GM19463 (cell line): Measurements from ENCODE around the gene SCARF2.
"Not testable (repeated sequence)": the region's sequence is repeated elsewhere in the genome, so short reads cannot be mapped to it uniquely, and the experiment has no call there.

ENCODE experiments used
- ATAC-seq: cut with Tn5 transposase; IDR thresholded peaks from one replicate; pipeline ENCODE4 v1.9.1; 2021; ENCODE audit warnings: mild to moderate bottlenecking, moderate library complexity; ENCODE audit not compliant: unreplicated experiment

The SCARF2 gene

GRCh38 chr22:20395907-20396287 is 41.7 kb downstream of the SCARF2 start:
- ATAC-seq, result no peak

DNA sequence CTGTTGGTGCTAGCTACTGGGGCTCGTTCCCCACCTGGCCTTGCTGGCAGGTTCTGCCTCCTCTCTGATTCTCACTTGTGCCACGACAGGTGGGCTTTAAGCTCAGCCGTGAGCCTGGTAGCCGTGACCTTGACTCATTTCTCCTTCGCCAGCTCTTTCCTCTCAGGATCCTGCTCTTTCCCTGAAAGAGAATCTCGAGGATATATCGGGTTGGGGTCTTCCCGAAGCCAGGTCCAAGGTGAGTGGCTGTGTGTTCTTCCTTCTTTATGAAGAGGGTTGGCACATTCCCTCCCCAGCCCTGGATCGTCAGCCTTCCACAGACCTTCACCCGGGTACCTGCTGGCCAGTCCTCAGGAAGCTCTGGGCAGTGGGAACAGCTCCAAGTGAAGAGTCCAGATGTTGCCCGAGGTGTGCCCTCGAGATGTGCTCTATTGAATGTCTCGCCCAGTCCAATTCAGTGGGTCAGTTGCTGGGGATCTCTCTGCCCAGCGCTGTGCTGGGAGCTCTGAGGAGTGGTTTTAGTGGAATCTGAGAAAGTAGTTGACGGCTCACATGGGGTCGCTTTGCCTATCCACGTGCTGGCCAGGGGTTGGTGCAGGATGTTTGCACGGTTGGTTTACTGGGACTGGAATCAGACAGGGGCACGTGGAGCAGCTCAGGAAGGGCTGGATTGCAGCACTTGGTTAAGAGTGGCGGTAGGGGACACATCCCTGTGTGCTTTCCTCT is 42.3 kb downstream of the SCARF2 start:
- no peak for ATAC-seq

DNA sequence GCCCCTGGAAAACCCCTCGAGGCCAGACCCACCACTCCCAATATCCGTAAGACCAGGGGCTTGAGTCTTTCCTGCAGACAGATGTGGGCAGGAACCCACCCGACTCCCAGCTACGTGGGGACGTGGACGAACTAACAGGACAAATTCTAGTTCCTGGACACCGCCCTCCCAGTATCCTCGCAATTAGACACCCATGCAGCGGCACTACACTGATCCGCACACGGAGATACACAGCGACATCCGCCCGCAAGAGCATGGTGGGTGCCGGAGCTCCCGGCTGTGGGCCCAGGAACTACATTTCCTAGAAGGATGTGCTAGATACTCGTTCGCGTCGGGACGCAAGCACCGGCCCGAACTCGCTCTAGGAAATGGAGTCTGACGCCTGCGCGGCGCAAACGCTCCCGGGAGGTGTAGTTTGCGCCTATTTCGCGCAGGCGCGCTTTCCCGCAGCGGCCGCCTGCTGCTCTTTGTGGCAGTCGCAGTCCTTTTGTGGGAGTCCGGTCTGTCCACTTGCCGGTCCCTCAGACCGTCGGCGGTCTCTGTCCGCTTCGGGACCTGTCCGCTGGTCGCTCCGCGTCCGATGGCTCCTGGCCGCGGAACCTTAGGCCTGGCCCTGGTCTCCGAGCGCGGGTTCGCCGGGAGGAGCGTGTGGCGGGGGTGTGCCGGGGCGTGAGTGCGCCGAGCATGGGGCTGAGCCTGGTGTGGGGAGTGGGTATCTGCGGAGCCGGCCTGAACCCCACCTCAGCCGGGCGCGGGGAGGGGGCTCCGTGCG is 43.7 kb downstream of the SCARF2 start, which contains the start of gene ZNF74:
TSS of gene ZNF74 (plus strand) at position 447 of the 772 bp plus-strand sequence. CDS start 478 bp downstream, outside the sequence.
- ATAC-seq, result peak; percentile 77

DNA sequence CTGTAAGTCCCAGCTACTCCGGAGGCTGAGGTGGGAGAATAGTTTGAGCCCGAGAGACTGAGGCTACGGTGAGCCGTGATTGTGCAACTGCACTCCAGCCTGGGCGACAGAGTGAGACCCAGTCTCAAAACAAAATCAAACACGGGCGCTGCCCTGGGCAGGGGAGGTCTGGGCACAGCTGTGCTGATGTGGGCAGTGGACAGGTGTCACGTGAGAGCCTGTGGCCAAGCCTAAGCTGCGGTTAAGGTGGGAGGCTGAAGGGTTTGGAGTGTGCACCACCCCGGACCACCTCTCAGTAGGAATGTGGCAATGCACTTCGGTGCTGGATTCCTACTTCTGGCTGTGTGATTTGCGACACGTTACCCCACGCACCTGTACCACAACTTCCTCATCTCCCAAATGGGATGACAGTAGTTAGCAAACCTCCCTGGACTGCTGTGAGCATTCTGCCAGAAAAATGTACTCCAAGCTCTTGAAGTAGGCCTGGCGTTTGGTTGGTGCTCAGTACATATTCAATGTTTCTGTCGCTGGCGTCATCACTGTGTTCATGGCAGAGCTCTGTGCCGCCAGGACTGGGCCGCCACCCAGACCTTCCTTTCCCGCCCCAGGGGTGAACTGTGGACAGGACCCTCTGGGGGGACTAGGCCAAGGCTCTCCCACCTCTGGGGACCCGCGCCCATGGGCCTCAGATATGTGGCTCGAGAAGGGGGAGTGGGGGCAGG is 44.5 kb downstream of the SCARF2 start:
- ATAC-seq, result no peak

DNA sequence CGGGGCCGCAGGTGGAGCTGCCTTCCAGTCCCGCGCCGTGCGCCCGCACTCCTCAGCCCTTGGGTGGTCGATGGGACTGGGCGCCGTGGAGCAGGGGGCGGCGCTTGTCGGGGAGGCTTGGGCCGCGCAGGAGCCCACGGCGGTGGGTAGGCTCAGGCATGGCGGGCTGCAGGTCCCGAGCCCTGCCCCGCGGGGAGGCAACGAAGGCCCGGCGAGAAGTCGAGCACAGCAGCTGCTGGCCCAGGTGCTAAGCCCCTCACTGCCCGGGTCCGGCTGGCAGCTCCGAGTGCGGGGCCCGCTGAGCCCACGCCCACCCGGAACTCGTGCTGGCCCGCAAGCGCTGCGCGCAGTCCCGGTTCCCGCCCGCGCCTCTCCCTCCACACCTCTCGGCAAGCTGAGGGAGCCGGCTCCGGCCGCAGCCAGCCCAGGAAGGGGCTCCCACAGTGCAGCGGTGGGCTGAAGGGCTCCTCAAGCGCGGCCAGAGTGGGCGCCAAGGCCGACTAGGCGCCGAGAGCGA is 45.2 kb downstream of the SCARF2 start:
- not testable (repeated sequence) for ATAC-seq

- no peak for ATAC-seq
Measured at GRCh38 chr22:20391222-20391621, 46.4 kb downstream of the SCARF2 start.

- no peak for ATAC-seq
Measured at GRCh38 chr22:20390394-20390907, 47.2 kb downstream of the SCARF2 start.

DNA sequence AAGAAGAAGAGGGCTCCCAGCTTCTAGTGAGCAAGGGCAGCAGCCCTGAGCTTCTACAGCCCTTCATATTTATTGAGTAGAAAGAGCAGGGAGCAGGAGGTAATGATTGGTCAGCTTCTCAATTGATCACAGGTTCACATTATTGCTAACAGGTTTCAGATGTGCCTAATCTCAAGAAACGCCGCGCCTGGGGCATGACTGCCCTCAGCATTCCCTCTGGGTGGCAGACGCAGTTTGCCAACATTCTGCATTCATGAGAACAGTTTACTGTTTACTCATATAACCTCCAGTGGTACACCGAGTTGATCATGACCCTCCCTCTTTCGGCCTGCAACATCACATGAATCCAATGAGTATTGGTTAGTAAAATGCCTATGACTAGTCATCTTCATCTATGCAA is 48.3 kb downstream of the SCARF2 start:
- ATAC-seq, result no peak

DNA sequence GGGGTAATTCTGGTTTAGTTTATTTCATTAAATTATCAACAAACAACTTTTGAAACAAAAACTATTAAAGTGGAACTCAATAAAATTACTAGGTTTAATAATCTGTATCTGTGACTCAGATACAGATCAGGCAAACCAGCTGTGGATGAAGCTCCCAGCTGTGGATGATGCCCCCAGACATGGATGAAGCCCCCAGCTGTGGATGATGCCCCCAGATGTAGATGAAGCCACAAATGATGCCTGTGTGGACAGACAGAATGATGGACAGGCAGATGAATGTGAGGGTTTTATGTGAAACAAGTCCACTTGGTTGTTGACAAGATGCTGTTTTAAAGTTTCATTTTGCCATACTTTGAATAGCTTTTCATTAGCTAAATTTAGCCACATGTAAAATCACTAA is 49.4 kb downstream of the SCARF2 start:
- ATAC-seq, result no peak

- ATAC-seq, result no peak
Measured at GRCh38 chr22:20386972-20387371, 50.7 kb downstream of the SCARF2 start.

DNA sequence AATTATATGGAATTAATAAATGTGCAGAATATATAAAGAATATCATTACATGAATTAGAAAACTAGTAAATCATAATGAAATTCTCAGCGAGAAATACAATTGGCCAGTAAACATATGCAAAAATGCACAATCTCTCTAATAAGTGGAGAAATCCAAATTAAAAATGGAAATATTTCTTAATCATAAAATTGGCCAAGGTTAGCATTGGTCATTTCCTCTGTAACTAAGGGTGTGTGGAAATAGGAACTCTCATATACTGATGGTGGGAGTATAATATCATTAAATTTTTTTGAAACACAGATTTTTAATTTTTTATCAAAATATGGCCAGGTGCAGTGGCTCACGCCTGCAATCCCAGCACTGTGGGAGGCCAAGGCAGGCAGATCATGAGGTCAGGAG is 51.3 kb downstream of the SCARF2 start:
- no peak for ATAC-seq

DNA sequence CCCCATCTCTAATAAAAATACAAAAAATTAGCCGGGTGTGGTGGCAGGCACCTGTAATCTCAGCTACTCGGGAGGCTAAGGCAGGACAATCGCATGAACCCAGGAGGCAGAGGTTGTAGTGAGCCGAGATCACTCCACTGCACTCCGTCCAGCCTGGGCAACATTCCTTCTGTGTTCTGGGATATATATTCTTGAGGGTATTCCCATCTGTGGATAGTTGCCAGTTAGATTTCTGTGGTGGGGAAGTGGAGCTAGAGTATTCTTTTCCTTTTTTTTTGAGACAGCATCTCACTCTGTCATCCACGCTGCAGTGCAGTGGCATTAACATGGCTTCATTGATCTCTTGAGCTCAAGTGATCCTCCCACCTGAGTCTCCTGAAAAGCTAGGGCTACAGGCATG is 52.8 kb downstream of the SCARF2 start:
- ATAC-seq, result no peak

GRCh38 chr22:20384171-20384570 is 53.5 kb downstream of the SCARF2 start:
- ATAC-seq, result no peak

- ATAC-seq, result no peak
Measured at GRCh38 chr22:20383538-20383937, 54.1 kb downstream of the SCARF2 start.

DNA sequence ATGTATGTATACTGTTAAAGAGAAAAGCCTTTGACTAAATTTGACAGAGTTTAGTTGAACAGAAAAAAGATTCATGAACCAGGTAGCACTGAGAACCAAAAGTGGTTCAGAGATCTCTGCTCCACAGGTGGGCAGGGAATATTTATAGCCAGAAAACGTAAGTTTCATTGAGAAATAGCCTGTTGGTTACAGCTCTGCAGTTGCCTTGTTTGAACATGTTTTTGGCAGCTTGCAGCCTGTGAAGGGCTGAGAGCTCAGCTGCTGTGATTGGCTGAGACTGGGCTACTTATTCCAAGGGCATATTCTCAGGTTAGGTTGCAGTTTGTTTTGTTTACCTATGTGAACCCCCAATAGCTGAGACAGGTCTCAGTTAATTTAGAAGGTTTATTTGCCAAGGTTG is 57.1 kb downstream of the SCARF2 start:
- no peak for ATAC-seq

GRCh38 chr22:20378684-20379083 is 58.9 kb downstream of the SCARF2 start:
- ATAC-seq, result not testable (repeated sequence)

- ATAC-seq, result no peak
Measured at GRCh38 chr22:20378110-20378509, 59.5 kb downstream of the SCARF2 start.

DNA sequence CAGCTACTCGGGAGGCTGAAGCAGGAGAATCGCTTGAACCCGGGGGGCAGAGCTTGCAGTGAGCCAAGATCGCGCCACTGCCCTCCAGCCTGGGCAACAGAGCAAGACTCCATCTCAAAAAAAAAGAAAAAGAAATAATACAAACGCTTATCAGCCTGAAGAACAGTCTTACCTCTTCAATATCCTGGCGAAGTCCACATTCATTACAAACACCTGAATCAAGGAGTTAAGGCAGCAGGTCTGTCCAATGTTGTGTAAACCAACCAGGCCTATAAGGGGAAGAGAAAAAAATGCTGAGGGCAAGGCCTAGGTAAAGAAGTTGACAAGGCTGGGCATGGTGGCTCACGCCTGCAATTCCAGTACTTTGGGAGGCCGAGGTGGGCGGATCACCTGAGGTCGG is 60.6 kb downstream of the SCARF2 start:
- not testable (repeated sequence) for ATAC-seq

DNA sequence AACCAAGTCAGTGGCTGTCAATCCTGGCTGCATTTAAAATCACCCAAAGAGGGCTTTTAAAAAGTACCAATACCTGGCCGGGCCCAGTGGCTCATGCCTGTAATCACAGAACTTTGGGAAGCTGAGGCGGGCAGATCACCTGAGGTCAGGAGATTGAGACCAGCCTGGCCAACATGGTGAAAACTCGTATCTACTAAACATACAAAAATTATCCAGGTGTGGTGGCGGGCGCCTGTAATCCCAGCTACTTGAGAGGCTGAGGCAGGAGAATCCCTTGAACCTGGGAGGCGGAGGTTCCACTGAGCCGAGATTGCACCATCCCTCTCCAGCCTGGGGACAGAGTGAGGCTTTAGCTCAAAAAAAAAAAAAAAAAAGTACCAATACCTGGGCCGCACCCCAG is 61.3 kb downstream of the SCARF2 start:
- ATAC-seq, result not testable (repeated sequence)
